ENCODE results near the gene KDM1A.
A peak's percentile ranks its signal among the peaks of the same experiment; 100 is the strongest.

The KDM1A gene

DNA sequence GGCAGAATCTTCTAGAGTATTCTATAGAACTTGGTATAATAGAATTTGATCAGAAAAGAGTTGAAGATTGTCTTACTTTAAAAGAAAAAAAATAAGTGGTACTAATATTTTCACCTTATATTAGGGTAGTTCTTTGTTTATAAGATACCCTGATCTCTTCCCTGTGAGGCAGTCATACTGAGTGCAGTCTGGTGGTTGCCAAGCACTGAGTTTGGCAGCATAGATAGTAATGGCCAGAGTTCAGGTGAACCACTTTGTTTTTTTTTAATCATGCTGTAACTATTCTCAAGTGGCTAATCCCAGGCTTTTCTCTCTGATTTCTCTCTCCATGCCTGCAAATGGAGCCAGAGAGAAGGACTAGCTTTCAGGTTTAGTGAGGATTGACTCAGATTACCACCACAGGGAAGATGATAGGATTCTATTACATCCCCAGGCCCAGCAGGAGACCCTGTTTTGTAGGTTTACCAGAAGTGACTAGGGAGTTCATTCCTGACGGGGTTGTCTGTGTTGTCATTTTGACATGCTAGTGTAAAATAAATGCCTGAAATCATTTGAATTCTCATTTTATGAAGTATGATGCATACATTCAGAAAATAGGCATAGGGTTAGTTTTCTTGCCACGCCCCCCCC, 16.7 kb downstream of the KDM1A start:
- DNase-seq (ENCODE audit: low read depth): peak; percentile 87
- H3K4me3 ChIP-seq (ENCODE audit: low read depth, low read length): no peak overlapping the region
- TF ChIP-seq, protein P1, sequence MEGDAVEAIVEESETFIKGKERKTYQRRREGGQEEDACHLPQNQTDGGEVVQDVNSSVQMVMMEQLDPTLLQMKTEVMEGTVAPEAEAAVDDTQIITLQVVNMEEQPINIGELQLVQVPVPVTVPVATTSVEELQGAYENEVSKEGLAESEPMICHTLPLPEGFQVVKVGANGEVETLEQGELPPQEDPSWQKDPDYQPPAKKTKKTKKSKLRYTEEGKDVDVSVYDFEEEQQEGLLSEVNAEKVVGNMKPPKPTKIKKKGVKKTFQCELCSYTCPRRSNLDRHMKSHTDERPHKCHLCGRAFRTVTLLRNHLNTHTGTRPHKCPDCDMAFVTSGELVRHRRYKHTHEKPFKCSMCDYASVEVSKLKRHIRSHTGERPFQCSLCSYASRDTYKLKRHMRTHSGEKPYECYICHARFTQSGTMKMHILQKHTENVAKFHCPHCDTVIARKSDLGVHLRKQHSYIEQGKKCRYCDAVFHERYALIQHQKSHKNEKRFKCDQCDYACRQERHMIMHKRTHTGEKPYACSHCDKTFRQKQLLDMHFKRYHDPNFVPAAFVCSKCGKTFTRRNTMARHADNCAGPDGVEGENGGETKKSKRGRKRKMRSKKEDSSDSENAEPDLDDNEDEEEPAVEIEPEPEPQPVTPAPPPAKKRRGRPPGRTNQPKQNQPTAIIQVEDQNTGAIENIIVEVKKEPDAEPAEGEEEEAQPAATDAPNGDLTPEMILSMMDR (conservative IDR thresholded peaks at IDR 0.05; ENCODE audit: low read depth, low read length): no peak

- TF ChIP-seq, protein P1 (conservative IDR thresholded peaks at IDR 0.05; ENCODE audit: low read depth, low read length): no peak
- DNase-seq (ENCODE audit: low read depth): peak; percentile 47
- H3K4me3 ChIP-seq (ENCODE audit: low read depth, low read length): no peak overlapping the region
Measured at GRCh38 chr1:23037081-23037740, 17.9 kb downstream of the KDM1A start.

DNA sequence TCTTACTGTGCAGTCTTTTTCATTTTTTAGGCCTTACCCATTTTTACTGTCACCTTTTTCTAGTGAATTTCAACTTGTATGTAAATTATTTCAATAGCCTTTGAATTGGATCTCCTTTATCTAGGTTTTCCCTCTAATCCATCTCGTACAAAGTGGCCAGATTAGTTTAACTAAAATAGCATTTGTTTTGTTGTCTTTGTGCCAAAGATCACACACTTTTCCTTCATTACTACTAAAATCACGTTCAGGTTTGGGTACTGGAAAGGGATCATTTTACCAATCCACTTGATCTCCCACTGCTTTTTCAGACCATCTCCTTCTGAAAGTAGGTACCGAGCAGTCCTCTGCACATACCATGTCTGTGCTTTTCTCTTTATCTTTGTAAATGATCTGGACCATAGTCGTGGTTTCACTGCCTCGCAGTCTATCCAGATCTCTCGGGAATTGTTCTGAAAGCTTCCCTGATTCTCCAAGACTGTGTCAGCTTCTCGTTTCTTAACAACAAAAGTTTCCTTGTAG, 20.1 kb downstream of the KDM1A start:
- DNase-seq (ENCODE audit: low read depth): no peak
- no peak overlapping the region for H3K4me3 ChIP-seq (ENCODE audit: low read depth, low read length)
- TF ChIP-seq, protein P1 (conservative IDR thresholded peaks at IDR 0.05; ENCODE audit: low read depth, low read length): no peak

GRCh38 chr1:23040509-23040908, 21.2 kb downstream of the KDM1A start:
- TF ChIP-seq, protein P1 (conservative IDR thresholded peaks at IDR 0.05; ENCODE audit: low read depth, low read length): no peak
- no peak for DNase-seq (ENCODE audit: low read depth)
- no peak overlapping the region for H3K4me3 ChIP-seq (ENCODE audit: low read depth, low read length)

GRCh38 chr1:23044035-23044434, 24.8 kb downstream of the KDM1A start:
- H3K4me3 ChIP-seq (ENCODE audit: low read depth, low read length): no peak overlapping the region
- no peak for DNase-seq (ENCODE audit: low read depth)
- TF ChIP-seq, protein P1 (conservative IDR thresholded peaks at IDR 0.05; ENCODE audit: low read depth, low read length): no peak

DNA sequence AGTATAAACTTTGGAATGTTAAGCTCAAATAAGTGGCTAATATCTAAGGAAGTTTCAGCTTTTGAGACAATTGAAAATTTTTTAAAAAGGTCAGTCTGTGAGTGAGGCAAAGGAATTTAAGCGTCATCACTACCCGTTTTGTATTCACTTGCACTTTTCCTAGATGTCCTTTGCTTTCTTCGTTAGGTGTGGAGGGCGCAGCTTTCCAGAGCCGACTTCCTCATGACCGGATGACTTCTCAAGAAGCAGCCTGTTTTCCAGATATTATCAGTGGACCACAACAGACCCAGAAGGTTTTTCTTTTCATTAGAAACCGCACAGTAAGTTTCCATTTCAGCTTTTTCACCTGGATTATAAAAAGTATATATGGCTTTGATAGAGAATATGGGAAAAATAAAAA, 30.9 kb downstream of the KDM1A start:
- TF ChIP-seq, protein P1 (conservative IDR thresholded peaks at IDR 0.05; ENCODE audit: low read depth, low read length): no peak
- DNase-seq (ENCODE audit: low read depth): no peak
- no peak overlapping the region for H3K4me3 ChIP-seq (ENCODE audit: low read depth, low read length)

Measured in choroid plexus epithelial cell (primary cell).